HepG2 (cell line): ENCODE measurements around the gene KRTAP26-1. TPM values are rescaled to one million over a fixed set of nuclear protein-coding genes. Genes with fewer than 3 reads are reported as not detected.

Experiments used
- ATAC-seq: fragments of 200-7000 bp; cut with Tn5 transposase; 3 replicates; pipeline ENCODE4 v1.9.1; 2020; ENCODE audit warnings: mild to moderate bottlenecking, moderate library complexity
- BruUV-seq: library from RNA; stranded (reverse); fragments of 400-500 nt; replicated peaks from 2 replicates; lab custom pipeline; 2021; lab: Mats Ljungman, UMichigan
- CTCF ChIA-PET: fragments of 300-600 bp; formaldehyde crosslinking; extraction: SDS; loops from one replicate; lab custom pipeline; 2021; ENCODE audit warnings: low total read pairs, inconsistent platforms, low intra/inter-chr PET ratio; lab: Yijun Ruan, JAX
- POLR2A ChIA-PET: fragments of 350-600 bp; sonication (Branson Sonifier 250); formaldehyde crosslinking; loops from one replicate; lab custom pipeline; 2020; ENCODE audit warnings: antibody characterized with exemption, inconsistent platforms; lab: Yijun Ruan, JAX
- DNase-seq: peaks from one replicate; pipeline ENCODE4 v3.0.0-alpha.2; 2015; ENCODE audit warnings: low spot score
- FAIRE-seq: peaks from 3 replicates; lab custom pipeline; 2011; peaks lifted over from hg19 to GRCh38; lab: Jason Lieb, UNC
- H2AFZ ChIP-seq: one replicate; pipeline ENCODE4 v1.6.1; 2011; ENCODE audit warnings: low read length, inconsistent platforms
- H3K27ac ChIP-seq: fragments of 300-600 bp; 3 replicates; pipeline ENCODE4 v1.8.0; 2011; ENCODE audit warnings: mixed run types, mild to moderate bottlenecking, mixed read lengths, low read length, inconsistent platforms; ENCODE audit not compliant: insufficient read depth; ENCODE audit errors: extremely low read length
- H3K27me3 ChIP-seq, 2 experiments: fragments of 200-600 bp in 1 of 2; 2 replicates in 1 of 2; 3 replicates in 1 of 2; pipeline versions ENCODE4 v1.6.0 to v1.8.0; 2011; ENCODE audit warnings: low read length in 2 of 2, mild to moderate bottlenecking in 2 of 2, moderate library complexity in 2 of 2, inconsistent platforms in 1 of 2; ENCODE audit not compliant: insufficient read depth in 2 of 2, control insufficient read depth in 1 of 2
- H3K36me3 ChIP-seq, 2 experiments: fragments of 200-600 bp in 1 of 2; replicated peaks in 1 of 2; 2 replicates in 1 of 2; 3 replicates in 1 of 2; pipeline versions ENCODE4 v1.5.1 to v1.8.0; 2011; ENCODE audit warnings: low read length in 2 of 2, inconsistent platforms in 1 of 2; ENCODE audit not compliant: insufficient read depth in 2 of 2, control insufficient read depth in 1 of 2
- H3K4me1 ChIP-seq: 2 replicates; pipeline ENCODE4 v1.5.1; 2012; ENCODE audit warnings: low read length, inconsistent platforms; ENCODE audit not compliant: insufficient read depth
- H3K4me2 ChIP-seq: 2 replicates; pipeline ENCODE4 v1.6.0; 2011; ENCODE audit warnings: low read depth, low read length, inconsistent platforms
- H3K4me3 ChIP-seq, 3 experiments: fragments of 200-600 bp in 1 of 3; sonication (generic), shearing (Covaris generic) in 1 of 3; replicated peaks in 1 of 3; 2 replicates each; pipeline ENCODE4 v1.5.1; 2011 to 2016; ENCODE audit warnings: low read length in 3 of 3, inconsistent platforms in 2 of 3, low read depth in 2 of 3, mild to moderate bottlenecking in 2 of 3, control low read depth in 1 of 3, mixed read lengths in 1 of 3; ENCODE audit not compliant: insufficient read depth in 1 of 3
- H3K79me2 ChIP-seq: one replicate; pipeline ENCODE4 v1.6.1; 2011; ENCODE audit warnings: low read length, inconsistent platforms; ENCODE audit not compliant: insufficient read depth
- H3K9ac ChIP-seq: 2 replicates; pipeline ENCODE4 v1.6.0; 2011; ENCODE audit warnings: mild to moderate bottlenecking, low read depth, low read length, inconsistent platforms; ENCODE audit not compliant: insufficient read depth
- H3K9me3 ChIP-seq: 2 replicates; pipeline ENCODE4 v1.5.1; 2012; ENCODE audit warnings: mild to moderate bottlenecking, low read length
- H4K20me1 ChIP-seq: 2 replicates; pipeline ENCODE4 v1.6.0; 2011; ENCODE audit warnings: inconsistent platforms, mild to moderate bottlenecking, low read length, moderate library complexity; ENCODE audit not compliant: insufficient read depth
- ARHGAP35 ChIP-seq: sonication (generic); formaldehyde crosslinking; IDR thresholded peaks from 2 replicates; pipeline ENCODE4 v1.9.0; 2022; ENCODE audit warnings: mild to moderate bottlenecking, inconsistent platforms, moderate library complexity, missing genetic modification reagents, borderline replicate concordance
- BRD4 ChIP-seq: sonication (generic); formaldehyde crosslinking; IDR thresholded peaks from 2 replicates; pipeline ENCODE4 v1.4.0; 2020; ENCODE audit warnings: missing genetic modification reagents
- CAMTA2 ChIP-seq: sonication (generic); formaldehyde crosslinking; IDR thresholded peaks from 2 replicates; pipeline ENCODE4 v1.4.0; 2020; ENCODE audit warnings: mild to moderate bottlenecking, missing genetic modification reagents, borderline replicate concordance
- KDM3A ChIP-seq: IDR thresholded peaks from 2 replicates; pipeline ENCODE4 v1.6.1; 2018; ENCODE audit warnings: low read depth, missing compliant biosample characterization
- KLF11 ChIP-seq: IDR thresholded peaks from 2 replicates; pipeline ENCODE4 v1.6.1; 2016; ENCODE audit warnings: missing compliant biosample characterization
- MAFG ChIP-seq: sonication (generic); formaldehyde crosslinking; IDR thresholded peaks from 2 replicates; pipeline ENCODE4 v1.5.1; 2020; ENCODE audit warnings: mild to moderate bottlenecking, missing genetic modification reagents
- YEATS4 ChIP-seq: sonication (generic); formaldehyde crosslinking; IDR thresholded peaks from 2 replicates; pipeline ENCODE4 v1.4.0; 2020; ENCODE audit warnings: missing genetic modification reagents, borderline replicate concordance
- ZMYM4 ChIP-seq: sonication (generic); formaldehyde crosslinking; IDR thresholded peaks from 2 replicates; pipeline ENCODE4 v1.8.1; 2023; ENCODE audit warnings: mild to moderate bottlenecking, missing genetic modification reagents
- ZNF446 ChIP-seq: sonication (generic); formaldehyde crosslinking; IDR thresholded peaks from 2 replicates; pipeline ENCODE4 v1.5.0; 2020; ENCODE audit warnings: mild to moderate bottlenecking, missing genetic modification reagents
- ZNF556 ChIP-seq: sonication (generic); formaldehyde crosslinking; IDR thresholded peaks from 2 replicates; pipeline ENCODE4 v1.4.0; 2020; ENCODE audit warnings: mild to moderate bottlenecking, missing genetic modification reagents, borderline replicate concordance
- ZNF775 ChIP-seq: sonication (generic); formaldehyde crosslinking; IDR thresholded peaks from 2 replicates; pipeline ENCODE4 v1.4.0; 2020; ENCODE audit warnings: missing genetic modification reagents, mild to moderate bottlenecking, moderate library complexity, borderline replicate concordance
- ZNF776 ChIP-seq: sonication (generic); formaldehyde crosslinking; IDR thresholded peaks from 2 replicates; pipeline ENCODE4 v1.4.0; 2020; ENCODE audit warnings: mild to moderate bottlenecking, missing genetic modification reagents
- WGBS: methylation state at CpG from one replicate; pipeline ENCODE4 v1.1.6; 2017; ENCODE audit warnings: low lambda C conversion rate; 5-methylcytosine and 5-hydroxymethylcytosine counted together
- in situ Hi-C: cut with HindIII; loops from 2 replicates; pipeline ENCODE4 v1.10.0; 2017; ENCODE audit warnings: low pct_unique_long_range_greater_than_20kb; ENCODE audit not compliant: extremely low pct_ligation_motif_present
- intact Hi-C: fragments of 100-400 bp; cut with micrococcal nuclease; formaldehyde crosslinking; loops from one replicate; pipeline ENCODE4 v1.10.0; 2022; ENCODE audit not compliant: unreplicated experiment
- polyA plus RNA-seq, 8 experiments: library from polyadenylated mRNA; depleted of rRNA in 3 of 8; stranded (reverse) in 7 of 8; unstranded in 1 of 8; fragments of >200 nt; fragmentation: Illumina TruSeq in 4 of 8; extraction: Trizol in 4 of 8; gene quantifications; 2 replicates each; pipeline versions ENCODE4 v1.2.1 to v1.2.3, GENCODE V29; 2011 to 2016; ENCODE audit warnings: low read depth in 4 of 8, missing spikeins in 1 of 8, mixed read lengths in 1 of 8; ENCODE audit not compliant: insufficient read depth in 1 of 8
- total RNA-seq, 5 experiments: library from RNA; depleted of rRNA; stranded (reverse); fragments of >200 nt; fragmentation: Illumina TruSeq; extraction: Trizol; gene quantifications; 2 replicates each; pipeline ENCODE4 v1.2.3, GENCODE V29; 2016; ENCODE audit warnings: low read depth in 1 of 5
- TF ChIP-seq, protein P1 (sequence below): sonication (generic); formaldehyde crosslinking; IDR thresholded peaks from 2 replicates; pipeline ENCODE4 v1.5.1; 2020; ENCODE audit warnings: missing genetic modification reagents, mild to moderate bottlenecking, borderline replicate concordance
- TF ChIP-seq, protein P2 (sequence below): sonication (generic); formaldehyde crosslinking; IDR thresholded peaks from 2 replicates; pipeline ENCODE4 v1.8.0; 2022; ENCODE audit warnings: mild to moderate bottlenecking, missing genetic modification reagents, moderate library complexity
- TF ChIP-seq, protein P3 (sequence below): sonication (generic); formaldehyde crosslinking; IDR thresholded peaks from 2 replicates; pipeline ENCODE4 v1.4.0; 2020; ENCODE audit warnings: missing genetic modification reagents
- TF ChIP-seq, protein P4 (sequence below): sonication (generic); formaldehyde crosslinking; IDR thresholded peaks from 2 replicates; pipeline ENCODE4 v1.5.0; 2020; ENCODE audit warnings: mild to moderate bottlenecking, missing genetic modification reagents, borderline replicate concordance

KRTAP26-1 gene
- total and polyA plus RNA-seq, 2 of the 13 experiments (the other 11 are each of a cell fraction or from before 2014, with no cell fraction given): not detected

DNA sequence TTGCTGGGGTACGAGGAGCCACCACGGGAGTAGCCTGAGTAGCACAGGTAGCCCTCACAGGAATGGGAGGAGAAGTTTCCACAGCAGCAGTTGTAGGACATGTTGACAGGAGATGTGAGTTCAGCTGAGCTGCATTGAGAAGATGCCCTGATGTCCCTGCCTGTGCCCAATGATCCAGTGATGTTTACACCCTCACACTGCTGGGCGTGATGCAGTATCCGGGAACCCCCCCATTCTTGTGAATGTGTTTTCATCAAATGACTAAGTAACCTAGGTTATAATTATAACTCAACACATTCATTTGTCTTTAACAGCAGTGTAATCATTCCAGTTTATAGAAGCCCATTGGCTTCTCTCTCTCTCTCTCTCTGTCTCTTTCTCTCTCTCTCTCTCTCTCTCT is 28.4 kb upstream of the KRTAP26-1 start, which contains the start of gene KRTAP23-1:
Gene KRTAP23-1, minus strand, starts transcription at position 101 of the 400 bp plus-strand sequence. Its CDS starts 0 bp downstream, at position 101.
- BruUV-seq: no TSS peak
- H3K9me3 ChIP-seq: peaks cover 73% of the 10 kb centered on the region
- no peak within 1 kb of the TSS for H3K4me2 ChIP-seq
- CTCF ChIA-PET: no interaction called here
- no peak within 1 kb of the TSS for H2AFZ ChIP-seq
- no peaks in the 10 kb centered on the region for H3K27me3 ChIP-seq
- intact Hi-C loops (no loop called here), in situ Hi-C loops (loop anchor here (25.0 kb wide), 1 partner anchor 739 kb away; no protein-coding TSS in a partner anchor)
- H3K79me2 ChIP-seq: no peaks in the 10 kb centered on the region
- H3K27ac ChIP-seq: no peak within 1 kb of the TSS
- no peak for ATAC-seq
- H3K9ac ChIP-seq: no peak within 1 kb of the TSS
- POLR2A ChIA-PET: no interaction called here
- H3K36me3 ChIP-seq: no peaks in the 10 kb centered on the region
- no peak for FAIRE-seq
- no peak for DNase-seq
- no peak within 1 kb of the TSS for H3K4me3 ChIP-seq
- H3K4me1 ChIP-seq: no peaks in the 10 kb centered on the region
- WGBS: 23% methylated on average over 2 of the region's 4 CpGs
- H4K20me1 ChIP-seq: no peaks in the 10 kb centered on the region
- TF ChIP-seq, protein P1, sequence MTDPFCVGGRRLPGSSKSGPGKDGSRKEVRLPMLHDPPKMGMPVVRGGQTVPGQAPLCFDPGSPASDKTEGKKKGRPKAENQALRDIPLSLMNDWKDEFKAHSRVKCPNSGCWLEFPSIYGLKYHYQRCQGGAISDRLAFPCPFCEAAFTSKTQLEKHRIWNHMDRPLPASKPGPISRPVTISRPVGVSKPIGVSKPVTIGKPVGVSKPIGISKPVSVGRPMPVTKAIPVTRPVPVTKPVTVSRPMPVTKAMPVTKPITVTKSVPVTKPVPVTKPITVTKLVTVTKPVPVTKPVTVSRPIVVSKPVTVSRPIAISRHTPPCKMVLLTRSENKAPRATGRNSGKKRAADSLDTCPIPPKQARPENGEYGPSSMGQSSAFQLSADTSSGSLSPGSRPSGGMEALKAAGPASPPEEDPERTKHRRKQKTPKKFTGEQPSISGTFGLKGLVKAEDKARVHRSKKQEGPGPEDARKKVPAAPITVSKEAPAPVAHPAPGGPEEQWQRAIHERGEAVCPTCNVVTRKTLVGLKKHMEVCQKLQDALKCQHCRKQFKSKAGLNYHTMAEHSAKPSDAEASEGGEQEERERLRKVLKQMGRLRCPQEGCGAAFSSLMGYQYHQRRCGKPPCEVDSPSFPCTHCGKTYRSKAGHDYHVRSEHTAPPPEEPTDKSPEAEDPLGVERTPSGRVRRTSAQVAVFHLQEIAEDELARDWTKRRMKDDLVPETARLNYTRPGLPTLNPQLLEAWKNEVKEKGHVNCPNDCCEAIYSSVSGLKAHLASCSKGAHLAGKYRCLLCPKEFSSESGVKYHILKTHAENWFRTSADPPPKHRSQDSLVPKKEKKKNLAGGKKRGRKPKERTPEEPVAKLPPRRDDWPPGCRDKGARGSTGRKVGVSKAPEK (CRISPR knock-in tag): no peak
- TF ChIP-seq BRD4 (CRISPR knock-in tag): no peak
- no peak for TF ChIP-seq ZNF556
- TF ChIP-seq ZNF446 (CRISPR knock-in tag): no peak
- no peak for TF ChIP-seq YEATS4
- no peak for TF ChIP-seq ZMYM4 (CRISPR knock-in tag)
- no peak for TF ChIP-seq KLF11
- TF ChIP-seq ARHGAP35 (CRISPR knock-in tag): no peak
- TF ChIP-seq, protein P2, sequence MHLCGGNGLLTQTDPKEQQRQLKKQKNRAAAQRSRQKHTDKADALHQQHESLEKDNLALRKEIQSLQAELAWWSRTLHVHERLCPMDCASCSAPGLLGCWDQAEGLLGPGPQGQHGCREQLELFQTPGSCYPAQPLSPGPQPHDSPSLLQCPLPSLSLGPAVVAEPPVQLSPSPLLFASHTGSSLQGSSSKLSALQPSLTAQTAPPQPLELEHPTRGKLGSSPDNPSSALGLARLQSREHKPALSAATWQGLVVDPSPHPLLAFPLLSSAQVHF (CRISPR knock-in tag): no peak
- TF ChIP-seq, protein P3, sequence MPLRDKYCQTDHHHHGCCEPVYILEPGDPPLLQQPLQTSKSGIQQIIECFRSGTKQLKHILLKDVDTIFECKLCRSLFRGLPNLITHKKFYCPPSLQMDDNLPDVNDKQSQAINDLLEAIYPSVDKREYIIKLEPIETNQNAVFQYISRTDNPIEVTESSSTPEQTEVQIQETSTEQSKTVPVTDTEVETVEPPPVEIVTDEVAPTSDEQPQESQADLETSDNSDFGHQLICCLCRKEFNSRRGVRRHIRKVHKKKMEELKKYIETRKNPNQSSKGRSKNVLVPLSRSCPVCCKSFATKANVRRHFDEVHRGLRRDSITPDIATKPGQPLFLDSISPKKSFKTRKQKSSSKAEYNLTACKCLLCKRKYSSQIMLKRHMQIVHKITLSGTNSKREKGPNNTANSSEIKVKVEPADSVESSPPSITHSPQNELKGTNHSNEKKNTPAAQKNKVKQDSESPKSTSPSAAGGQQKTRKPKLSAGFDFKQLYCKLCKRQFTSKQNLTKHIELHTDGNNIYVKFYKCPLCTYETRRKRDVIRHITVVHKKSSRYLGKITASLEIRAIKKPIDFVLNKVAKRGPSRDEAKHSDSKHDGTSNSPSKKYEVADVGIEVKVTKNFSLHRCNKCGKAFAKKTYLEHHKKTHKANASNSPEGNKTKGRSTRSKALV (CRISPR knock-in tag): no peak
- TF ChIP-seq CAMTA2 (CRISPR knock-in tag): no peak
- no peak for TF ChIP-seq ZNF776 (CRISPR knock-in tag)
- no peak for TF ChIP-seq ZNF775 (CRISPR knock-in tag)
- TF ChIP-seq, protein P4, sequence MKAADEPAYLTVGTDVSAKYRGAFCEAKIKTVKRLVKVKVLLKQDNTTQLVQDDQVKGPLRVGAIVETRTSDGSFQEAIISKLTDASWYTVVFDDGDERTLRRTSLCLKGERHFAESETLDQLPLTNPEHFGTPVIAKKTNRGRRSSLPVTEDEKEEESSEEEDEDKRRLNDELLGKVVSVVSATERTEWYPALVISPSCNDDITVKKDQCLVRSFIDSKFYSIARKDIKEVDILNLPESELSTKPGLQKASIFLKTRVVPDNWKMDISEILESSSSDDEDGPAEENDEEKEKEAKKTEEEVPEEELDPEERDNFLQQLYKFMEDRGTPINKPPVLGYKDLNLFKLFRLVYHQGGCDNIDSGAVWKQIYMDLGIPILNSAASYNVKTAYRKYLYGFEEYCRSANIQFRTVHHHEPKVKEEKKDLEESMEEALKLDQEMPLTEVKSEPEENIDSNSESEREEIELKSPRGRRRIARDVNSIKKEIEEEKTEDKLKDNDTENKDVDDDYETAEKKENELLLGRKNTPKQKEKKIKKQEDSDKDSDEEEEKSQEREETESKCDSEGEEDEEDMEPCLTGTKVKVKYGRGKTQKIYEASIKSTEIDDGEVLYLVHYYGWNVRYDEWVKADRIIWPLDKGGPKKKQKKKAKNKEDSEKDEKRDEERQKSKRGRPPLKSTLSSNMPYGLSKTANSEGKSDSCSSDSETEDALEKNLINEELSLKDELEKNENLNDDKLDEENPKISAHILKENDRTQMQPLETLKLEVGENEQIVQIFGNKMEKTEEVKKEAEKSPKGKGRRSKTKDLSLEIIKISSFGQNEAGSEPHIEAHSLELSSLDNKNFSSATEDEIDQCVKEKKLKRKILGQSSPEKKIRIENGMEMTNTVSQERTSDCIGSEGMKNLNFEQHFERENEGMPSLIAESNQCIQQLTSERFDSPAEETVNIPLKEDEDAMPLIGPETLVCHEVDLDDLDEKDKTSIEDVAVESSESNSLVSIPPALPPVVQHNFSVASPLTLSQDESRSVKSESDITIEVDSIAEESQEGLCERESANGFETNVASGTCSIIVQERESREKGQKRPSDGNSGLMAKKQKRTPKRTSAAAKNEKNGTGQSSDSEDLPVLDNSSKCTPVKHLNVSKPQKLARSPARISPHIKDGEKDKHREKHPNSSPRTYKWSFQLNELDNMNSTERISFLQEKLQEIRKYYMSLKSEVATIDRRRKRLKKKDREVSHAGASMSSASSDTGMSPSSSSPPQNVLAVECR: no peak
- no peak for TF ChIP-seq MAFG (CRISPR knock-in tag)
- no peak for TF ChIP-seq KDM3A (CRISPR knock-in tag)
